GM10248 (cell line): ENCODE data around the gene PITX2.

Source experiments
- CTCF ChIA-PET: fragments of 300-600 bp; sonication (Branson Sonifier 250); formaldehyde crosslinking; extraction: SDS; loops from one replicate; lab custom pipeline; 2021; ENCODE audit warnings: antibody characterized with exemption; lab: Yijun Ruan, JAX
- POLR2A ChIA-PET: fragments of 350-650 bp; sonication (Branson Sonifier 250); formaldehyde crosslinking; extraction: SDS; loops from one replicate; lab custom pipeline; 2020; ENCODE audit warnings: antibody characterized with exemption; lab: Yijun Ruan, JAX
- DNase-seq: peaks from one replicate; pipeline ENCODE4 v3.0.0; 2012; ENCODE audit errors: extremely low spot score
- CTCF ChIP-seq: IDR thresholded peaks from 2 replicates; pipeline ENCODE4 v1.5.1; 2012; ENCODE audit warnings: mild to moderate bottlenecking, low read depth; ENCODE audit errors: extremely low read depth, missing control alignments, control extremely low read depth

Gene PITX2

GRCh38 chr4:110610940-110611831 is 11.7 kb downstream of the PITX2 start:
- no peak for DNase-seq
- ChIA-PET CTCF (no interaction called here), POLR2A (no interaction called here)
- no peak for TF ChIP-seq CTCF

- no peak for DNase-seq
- TF ChIP-seq CTCF = no peak
- ChIA-PET CTCF (no interaction called here), POLR2A (no interaction called here)
These were observed 12.3 kb downstream of the PITX2 start for GRCh38 chr4:110610620-110610939.

DNA sequence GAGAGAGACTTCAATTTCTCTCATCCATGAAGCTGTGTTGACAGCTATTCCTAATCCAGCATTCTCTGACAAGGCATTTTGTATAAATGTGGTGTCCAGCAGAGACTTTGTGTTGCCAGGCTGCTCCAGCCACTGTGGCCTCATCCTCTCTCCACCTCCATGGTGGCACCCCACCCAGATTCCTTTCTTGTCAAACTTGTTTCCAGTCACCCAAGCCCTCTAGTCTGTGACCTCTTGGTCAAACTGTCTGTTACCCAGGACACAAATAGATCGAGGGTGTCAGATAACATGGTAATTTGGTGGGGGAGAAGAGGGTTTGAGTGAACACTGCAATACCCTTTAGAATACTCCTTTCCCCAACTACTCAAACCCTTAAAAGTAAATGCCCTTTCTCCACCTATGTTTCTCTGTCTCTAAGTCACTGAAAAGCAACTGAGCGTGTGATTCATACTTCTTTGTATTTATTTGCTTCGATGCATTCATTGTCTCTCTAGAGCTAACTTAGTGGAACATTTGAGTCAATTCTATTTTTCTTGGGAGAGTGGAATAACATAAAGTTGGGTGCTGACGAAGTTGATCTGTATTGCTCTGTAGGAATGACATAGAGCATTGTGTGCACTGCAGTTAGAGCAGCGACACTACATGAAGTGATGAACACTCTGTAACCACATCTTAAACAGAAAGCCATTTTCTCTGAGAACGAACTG is 13.7 kb downstream of the PITX2 start:
- CTCF ChIA-PET = no interaction called here
- DNase-seq = no peak
- no peak for TF ChIP-seq CTCF

DNA sequence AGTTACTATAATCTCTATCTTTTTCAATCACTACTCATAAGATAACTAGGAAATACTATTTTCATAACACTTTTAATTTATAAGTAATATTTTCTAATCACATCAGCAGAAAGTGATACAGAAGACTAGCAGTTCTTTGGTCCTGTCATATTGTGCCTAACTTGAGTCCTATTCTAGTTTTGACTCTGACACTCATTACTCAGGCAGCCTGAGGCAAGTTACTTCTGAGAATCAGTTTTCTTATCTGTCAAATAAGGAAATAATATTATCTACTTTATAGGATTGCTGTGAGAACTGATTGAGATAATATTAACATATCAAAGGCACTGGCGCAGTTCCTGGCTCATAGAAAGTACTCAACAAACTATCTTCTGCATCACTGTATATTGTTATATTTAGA is 17.8 kb downstream of the PITX2 start:
- CTCF ChIA-PET = no interaction called here
- POLR2A ChIA-PET = no interaction called here
- DNase-seq = no peak
- TF ChIP-seq CTCF = no peak

More for the DNA sequence above, 13.7 kb downstream of the PITX2 start:
- POLR2A ChIA-PET = no interaction called here

DNA sequence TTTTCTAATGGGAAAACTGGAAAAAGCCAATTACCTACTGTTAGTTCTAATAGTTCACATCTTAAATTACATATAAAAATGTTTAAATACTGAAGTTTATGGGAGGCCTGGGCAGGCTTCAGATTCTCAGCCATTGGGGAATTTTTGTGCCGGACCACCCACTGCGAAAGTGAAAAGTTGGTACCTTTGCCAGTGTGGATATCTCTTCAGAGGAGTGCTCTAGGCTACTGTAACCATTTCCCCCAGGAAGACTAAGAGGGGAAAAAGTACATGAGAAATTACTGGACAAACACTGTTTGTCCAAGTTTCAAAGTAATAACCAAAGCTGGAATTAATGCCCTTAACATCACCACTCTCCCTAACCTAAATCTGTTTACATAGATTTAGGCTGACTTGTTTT is 20.8 kb downstream of the PITX2 start:
- ChIA-PET POLR2A (no interaction called here), CTCF (no interaction called here)
- TF ChIP-seq CTCF = no peak
- no peak for DNase-seq

DNA sequence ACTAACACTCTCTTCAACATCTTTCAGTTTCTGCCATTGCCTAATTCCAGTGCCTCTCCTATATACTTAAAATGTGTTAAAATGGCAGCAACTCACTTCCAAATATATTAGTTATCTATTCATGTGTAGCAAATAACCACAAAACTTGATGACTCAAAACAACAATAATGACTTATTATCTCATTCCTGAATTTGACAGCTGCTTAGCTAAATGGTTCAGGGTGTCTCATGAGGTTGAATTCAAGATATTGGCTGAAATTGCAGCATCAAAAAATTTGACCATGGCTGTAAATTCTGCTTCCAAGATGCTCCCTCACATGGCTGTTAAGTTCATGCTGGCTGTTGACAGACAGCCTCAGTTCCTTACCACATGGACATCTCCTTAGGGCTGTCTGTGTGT is 25.3 kb downstream of the PITX2 start:
- no peak for DNase-seq
- ChIA-PET CTCF (no interaction called here), POLR2A (no interaction called here)
- no peak for TF ChIP-seq CTCF
